ENCODE measurements around the gene CAPN15. TPM values are rescaled to one million over a fixed set of nuclear protein-coding genes. Genes with fewer than 3 reads are reported as not detected.

Gene CAPN15
- total RNA-seq, 1 donor from 2014 or later = 38.7 TPM

- Histone ChIP-seq H3K4me1 (ENCODE audit: insufficient read depth, low read length) (peaks cover 15% of the 10 kb centered on the region), H3K79me2 (ENCODE audit: insufficient read depth, low read length) (peaks cover 66% of the 10 kb centered on the region), H3K36me3 (ENCODE audit: insufficient read depth, low read length) (no peaks in the 10 kb centered on the region), H3K4me2 (ENCODE audit: low read length) (peak overlapping the region; percentile 100), H2AFZ (ENCODE audit: low read depth, low read length) (peak overlapping the region; percentile 62), H3K4me3 (ENCODE audit: insufficient read depth, low read depth, low read length) (peak overlapping the region; percentile 78), H4K20me1 (ENCODE audit: insufficient read depth, low read length) (peaks cover 67% of the 10 kb centered on the region), H3K27me3 (ENCODE audit: insufficient read depth, low read length) (no peaks in the 10 kb centered on the region), H3K27ac (ENCODE audit: low read depth, low read length) (peak overlapping the region; percentile 62), H3K9me3 (ENCODE audit: insufficient read depth, low read depth, low read length) (no peaks in the 10 kb centered on the region), H3K9ac (ENCODE audit: low read length) (peak overlapping the region; percentile 86)
- TF ChIP-seq EZH2 (IDR thresholded peaks at IDR 0.05; ENCODE audit: insufficient read depth, low read length) = no peak
- TF ChIP-seq, protein P1, sequence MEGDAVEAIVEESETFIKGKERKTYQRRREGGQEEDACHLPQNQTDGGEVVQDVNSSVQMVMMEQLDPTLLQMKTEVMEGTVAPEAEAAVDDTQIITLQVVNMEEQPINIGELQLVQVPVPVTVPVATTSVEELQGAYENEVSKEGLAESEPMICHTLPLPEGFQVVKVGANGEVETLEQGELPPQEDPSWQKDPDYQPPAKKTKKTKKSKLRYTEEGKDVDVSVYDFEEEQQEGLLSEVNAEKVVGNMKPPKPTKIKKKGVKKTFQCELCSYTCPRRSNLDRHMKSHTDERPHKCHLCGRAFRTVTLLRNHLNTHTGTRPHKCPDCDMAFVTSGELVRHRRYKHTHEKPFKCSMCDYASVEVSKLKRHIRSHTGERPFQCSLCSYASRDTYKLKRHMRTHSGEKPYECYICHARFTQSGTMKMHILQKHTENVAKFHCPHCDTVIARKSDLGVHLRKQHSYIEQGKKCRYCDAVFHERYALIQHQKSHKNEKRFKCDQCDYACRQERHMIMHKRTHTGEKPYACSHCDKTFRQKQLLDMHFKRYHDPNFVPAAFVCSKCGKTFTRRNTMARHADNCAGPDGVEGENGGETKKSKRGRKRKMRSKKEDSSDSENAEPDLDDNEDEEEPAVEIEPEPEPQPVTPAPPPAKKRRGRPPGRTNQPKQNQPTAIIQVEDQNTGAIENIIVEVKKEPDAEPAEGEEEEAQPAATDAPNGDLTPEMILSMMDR (IDR thresholded peaks at IDR 0.05; ENCODE audit: insufficient read depth, low read depth, low read length) = no peak
- H3K36me3 Mint-ChIP-seq (ENCODE audit: low read depth, unreplicated experiment) = peaks cover 4% of the 10 kb centered on the region
- H3K9me3 Mint-ChIP-seq (ENCODE audit: unreplicated experiment) = no peaks in the 10 kb centered on the region
- FAIRE-seq (no peak), DNase-seq (ENCODE audit: low read depth) (no peak)
- H3K27ac Mint-ChIP-seq (ENCODE audit: unreplicated experiment) = no peak overlapping the region
- H3K4me1 Mint-ChIP-seq (ENCODE audit: low read depth, unreplicated experiment) = peaks cover 11% of the 10 kb centered on the region
- no peaks in the 10 kb centered on the region for H3K27me3 Mint-ChIP-seq (ENCODE audit: low read depth, unreplicated experiment)
- peak overlapping the region; percentile 90 for H3K4me3 Mint-ChIP-seq (ENCODE audit: unreplicated experiment)
Measured at GRCh38 chr16:590188-590814, 62.8 kb downstream of the CAPN15 start.

DNA sequence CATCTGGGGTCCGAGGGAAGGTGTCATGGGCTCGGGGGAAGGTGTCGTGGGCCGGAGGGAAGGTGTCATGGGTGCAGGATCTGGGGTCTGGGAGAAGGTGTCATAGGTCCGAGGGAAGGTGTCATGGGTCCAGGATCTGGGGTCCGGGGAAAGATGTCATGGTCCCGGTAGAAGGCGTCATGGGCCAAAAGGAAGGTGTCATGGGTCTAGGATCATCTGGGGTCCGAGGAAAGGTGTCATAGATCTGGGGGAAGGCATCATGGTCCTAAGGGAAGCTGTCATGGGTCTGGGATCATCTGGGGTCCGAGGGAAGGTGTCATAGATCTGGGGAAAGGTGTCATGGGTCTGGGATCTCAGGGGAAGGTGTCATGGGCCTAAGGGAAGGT lies 63.3 kb downstream of the CAPN15 start:
- H3K4me3 ChIP-seq (ENCODE audit: insufficient read depth, low read depth, low read length) = peak overlapping the region; percentile 78
- H4K20me1 ChIP-seq (ENCODE audit: insufficient read depth, low read length) = peaks cover 70% of the 10 kb centered on the region
- H3K4me3 Mint-ChIP-seq (ENCODE audit: unreplicated experiment) = peak overlapping the region; percentile 90
- peak overlapping the region; percentile 100 for H3K4me2 ChIP-seq (ENCODE audit: low read length)
- H3K27me3 ChIP-seq (ENCODE audit: insufficient read depth, low read length) = no peaks in the 10 kb centered on the region
- H3K27ac ChIP-seq (ENCODE audit: low read depth, low read length) = no peak overlapping the region
- H3K79me2 ChIP-seq (ENCODE audit: insufficient read depth, low read length) = peaks cover 67% of the 10 kb centered on the region
- H3K9ac ChIP-seq (ENCODE audit: low read length) = peak overlapping the region; percentile 86
- H3K27me3 Mint-ChIP-seq (ENCODE audit: low read depth, unreplicated experiment) = no peaks in the 10 kb centered on the region
- no peaks in the 10 kb centered on the region for H3K36me3 ChIP-seq (ENCODE audit: insufficient read depth, low read length)
- H2AFZ ChIP-seq (ENCODE audit: low read depth, low read length) = no peak overlapping the region
- no peaks in the 10 kb centered on the region for H3K9me3 ChIP-seq (ENCODE audit: insufficient read depth, low read depth, low read length)
- H3K36me3 Mint-ChIP-seq (ENCODE audit: low read depth, unreplicated experiment) = peaks cover 4% of the 10 kb centered on the region
- H3K27ac Mint-ChIP-seq (ENCODE audit: unreplicated experiment) = peak overlapping the region; percentile 42
- DNase-seq (ENCODE audit: low read depth) (no peak), FAIRE-seq (no peak)
- H3K4me1 ChIP-seq (ENCODE audit: insufficient read depth, low read length) = peaks cover 15% of the 10 kb centered on the region
- TF ChIP-seq, protein P1 (IDR thresholded peaks at IDR 0.05; ENCODE audit: insufficient read depth, low read depth, low read length) = no peak
- TF ChIP-seq EZH2 (IDR thresholded peaks at IDR 0.05; ENCODE audit: insufficient read depth, low read length) = no peak
- no peaks in the 10 kb centered on the region for H3K9me3 Mint-ChIP-seq (ENCODE audit: unreplicated experiment)
- H3K4me1 Mint-ChIP-seq (ENCODE audit: low read depth, unreplicated experiment) = peaks cover 11% of the 10 kb centered on the region

GRCh38 chr16:591231-591630 lies 63.7 kb downstream of the CAPN15 start:
- H3K36me3 ChIP-seq (ENCODE audit: insufficient read depth, low read length) = no peaks in the 10 kb centered on the region
- DNase-seq (ENCODE audit: low read depth) (no peak), FAIRE-seq (no peak)
- peak overlapping the region; percentile 78 for H3K4me3 ChIP-seq (ENCODE audit: insufficient read depth, low read depth, low read length)
- peaks cover 72% of the 10 kb centered on the region for H3K79me2 ChIP-seq (ENCODE audit: insufficient read depth, low read length)
- Mint-ChIP-seq H3K4me3 (ENCODE audit: unreplicated experiment) (peak overlapping the region; percentile 90), H3K36me3 (ENCODE audit: low read depth, unreplicated experiment) (peaks cover 4% of the 10 kb centered on the region), H3K27me3 (ENCODE audit: low read depth, unreplicated experiment) (no peaks in the 10 kb centered on the region), H3K27ac (ENCODE audit: unreplicated experiment) (no peak overlapping the region), H3K9me3 (ENCODE audit: unreplicated experiment) (no peaks in the 10 kb centered on the region), H3K4me1 (ENCODE audit: low read depth, unreplicated experiment) (peaks cover 11% of the 10 kb centered on the region)
- no peaks in the 10 kb centered on the region for H3K9me3 ChIP-seq (ENCODE audit: insufficient read depth, low read depth, low read length)
- H3K4me1 ChIP-seq (ENCODE audit: insufficient read depth, low read length) = peaks cover 15% of the 10 kb centered on the region
- peak overlapping the region; percentile 100 for H3K4me2 ChIP-seq (ENCODE audit: low read length)
- H3K27me3 ChIP-seq (ENCODE audit: insufficient read depth, low read length) = no peaks in the 10 kb centered on the region
- TF ChIP-seq, protein P1 (IDR thresholded peaks at IDR 0.05; ENCODE audit: insufficient read depth, low read depth, low read length) = no peak
- TF ChIP-seq EZH2 (IDR thresholded peaks at IDR 0.05; ENCODE audit: insufficient read depth, low read length) = no peak
- peak overlapping the region; percentile 86 for H3K9ac ChIP-seq (ENCODE audit: low read length)
- H4K20me1 ChIP-seq (ENCODE audit: insufficient read depth, low read length) = peaks cover 73% of the 10 kb centered on the region
- H2AFZ ChIP-seq (ENCODE audit: low read depth, low read length) = no peak overlapping the region
- no peak overlapping the region for H3K27ac ChIP-seq (ENCODE audit: low read depth, low read length)
